ENCODE results near the gene RCOR1. TPM values are rescaled to one million over a fixed set of nuclear protein-coding genes. Genes with fewer than 3 reads are reported as not detected.

The RCOR1 gene
- total RNA-seq, 1 experiment from 2014 or later = 15.1 TPM

GRCh38 chr14:102775855-102776760 is 183.7 kb downstream of the RCOR1 start:
- peak; percentile 73 for DNase-seq (ENCODE audit: low read depth)

- peak; percentile 50 for DNase-seq (ENCODE audit: low read depth)
Measured at GRCh38 chr14:102776761-102777710, 184.6 kb downstream of the RCOR1 start, which contains the start of gene TRAF3. TRAF3 (plus strand) TSS chr14:102777449; CDS start chr14:102870202, 92,753 bp downstream.

- DNase-seq (ENCODE audit: low read depth) = no peak
Measured at GRCh38 chr14:102777711-102778337, 185.4 kb downstream of the RCOR1 start.

GRCh38 chr14:102778338-102779083 is 186.1 kb downstream of the RCOR1 start:
- peak; percentile 29 for DNase-seq (ENCODE audit: low read depth)

GRCh38 chr14:102779084-102779462 is 186.6 kb downstream of the RCOR1 start:
- no peak for DNase-seq (ENCODE audit: low read depth)

- DNase-seq (ENCODE audit: low read depth) = no peak
Measured at GRCh38 chr14:102779574-102780315, 187.3 kb downstream of the RCOR1 start.

Other genes starting within 250 kb of the RCOR1 start
- gene CINP, start 229.8 kb upstream of the RCOR1 start, total RNA-seq (2014; rRNA removed; shearing (Covaris generic)) = 33.8 and 36.1 TPM in 2 replicates
- 4.4 and 6.2 TPM in 2 replicates for gene TECPR2, start 229.7 kb upstream of the RCOR1 start, total RNA-seq (2014; rRNA removed; shearing (Covaris generic))
- gene ANKRD9, start 82.9 kb upstream of the RCOR1 start, total RNA-seq (2014; rRNA removed; shearing (Covaris generic)) = 14.0 and 20.9 TPM in 2 replicates
- 12.5 and 16.1 TPM in 2 replicates for gene TRAF3, start 184.8 kb downstream of the RCOR1 start, total RNA-seq (2014; rRNA removed; shearing (Covaris generic))

All from M059J (cell line).